ENCODE results near the gene CTIF. TPM values are rescaled to one million over a fixed set of nuclear protein-coding genes. Genes with fewer than 3 reads are reported as not detected.
A peak's percentile ranks its signal among the peaks of the same experiment; 100 is the strongest.

Gene CTIF
- total and polyA plus RNA-seq, 10 donors: 5.2 to 39.2 (median 18.5) TPM

DNA sequence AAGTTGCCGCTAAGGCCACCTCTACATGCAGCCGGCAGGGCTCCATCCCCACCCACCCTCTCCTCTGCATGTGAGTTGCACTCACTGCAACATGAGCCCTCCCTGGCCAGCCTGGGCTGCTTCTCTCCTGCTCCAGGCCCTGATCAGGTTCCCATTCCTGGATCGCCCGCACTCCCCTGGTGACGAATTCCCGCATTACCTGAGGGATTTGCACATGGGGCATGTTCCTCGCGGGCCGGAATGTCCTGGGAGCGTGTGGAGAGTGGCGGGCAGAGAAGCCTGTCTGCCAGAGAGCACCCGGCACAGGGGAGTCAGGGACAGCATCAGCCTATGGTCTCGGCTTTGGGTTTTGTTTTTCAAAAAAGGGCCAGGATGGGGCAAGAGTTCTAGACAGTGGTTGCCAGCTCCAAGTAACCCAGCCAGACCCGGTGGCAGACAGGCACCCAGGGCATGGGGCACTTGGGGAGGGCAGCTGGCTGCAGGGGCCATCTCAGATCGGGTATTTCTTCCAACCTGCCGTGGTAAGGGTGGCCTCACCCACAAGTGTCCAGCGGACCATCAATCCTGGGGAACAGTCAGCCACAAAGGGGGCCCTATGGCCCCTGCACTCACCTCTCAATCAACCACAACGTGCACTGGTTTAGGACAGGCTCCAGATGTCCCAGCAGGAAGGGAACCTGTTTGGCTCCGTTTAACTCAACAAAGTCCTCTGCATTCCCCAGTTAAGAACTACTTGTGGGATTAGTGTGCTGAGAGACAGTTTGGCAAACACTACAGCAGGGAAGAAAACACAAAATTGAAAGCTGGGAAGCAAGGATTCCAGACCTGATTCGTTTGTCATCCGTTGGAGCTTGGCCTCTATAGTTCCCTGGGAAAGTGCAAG, 224.2 kb downstream of the CTIF start:
- Histone ChIP-seq H3K4me3 (no peak overlapping the region), H3K9me3 (no peaks in the 10 kb centered on the region), H3K4me1 (peaks cover 0 to 6% (median 0%) of the 10 kb centered on the region in 6 donors), H3K36me3 (peaks cover 0 to 70% (median 8%) of the 10 kb centered on the region in 6 donors), H3K27ac (no peak overlapping the region), H3K27me3 (replicated peaks in 1 of 7) (no peaks in the 10 kb centered on the region)
- intact Hi-C loops (cut with DNase I; ENCODE audit: low total_unique reads): no loop called here
- DNase-seq: no peak
- TF ChIP-seq POLR2AphosphoS5 (IDR thresholded peaks at IDR 0.05): no peak
- no peak for TF ChIP-seq POLR2A (IDR thresholded peaks at IDR 0.05)
- TF ChIP-seq, protein P1, sequence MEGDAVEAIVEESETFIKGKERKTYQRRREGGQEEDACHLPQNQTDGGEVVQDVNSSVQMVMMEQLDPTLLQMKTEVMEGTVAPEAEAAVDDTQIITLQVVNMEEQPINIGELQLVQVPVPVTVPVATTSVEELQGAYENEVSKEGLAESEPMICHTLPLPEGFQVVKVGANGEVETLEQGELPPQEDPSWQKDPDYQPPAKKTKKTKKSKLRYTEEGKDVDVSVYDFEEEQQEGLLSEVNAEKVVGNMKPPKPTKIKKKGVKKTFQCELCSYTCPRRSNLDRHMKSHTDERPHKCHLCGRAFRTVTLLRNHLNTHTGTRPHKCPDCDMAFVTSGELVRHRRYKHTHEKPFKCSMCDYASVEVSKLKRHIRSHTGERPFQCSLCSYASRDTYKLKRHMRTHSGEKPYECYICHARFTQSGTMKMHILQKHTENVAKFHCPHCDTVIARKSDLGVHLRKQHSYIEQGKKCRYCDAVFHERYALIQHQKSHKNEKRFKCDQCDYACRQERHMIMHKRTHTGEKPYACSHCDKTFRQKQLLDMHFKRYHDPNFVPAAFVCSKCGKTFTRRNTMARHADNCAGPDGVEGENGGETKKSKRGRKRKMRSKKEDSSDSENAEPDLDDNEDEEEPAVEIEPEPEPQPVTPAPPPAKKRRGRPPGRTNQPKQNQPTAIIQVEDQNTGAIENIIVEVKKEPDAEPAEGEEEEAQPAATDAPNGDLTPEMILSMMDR (IDR thresholded peaks at IDR 0.05 in 8 of 11, conservative IDR thresholded peaks at IDR 0.05 in 3 of 11): no peak
- 89 to 95% (median 90%) methylated on average over 17 to 21 of the region's 21 CpGs for WGBS, 5 donors

DNA sequence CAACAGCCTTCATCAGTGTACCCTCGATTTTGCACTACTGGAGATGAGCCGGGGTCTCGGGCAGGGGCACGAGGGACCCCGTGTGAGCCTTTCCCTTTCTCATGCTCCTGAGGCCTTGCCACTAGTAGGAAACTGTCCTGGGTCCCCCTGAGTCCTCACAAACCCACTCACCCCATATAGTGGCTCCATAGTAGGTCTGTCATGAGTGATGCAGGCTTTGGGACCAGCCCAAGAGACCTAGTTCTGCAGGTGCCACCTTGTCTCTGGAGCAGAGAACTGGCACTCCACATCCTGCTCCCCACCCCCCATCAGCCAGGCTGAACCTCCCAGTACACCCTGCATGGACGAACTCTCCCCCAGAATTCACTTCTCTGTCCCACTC, 224.9 kb downstream of the CTIF start:
- Histone ChIP-seq H3K27ac (no peak overlapping the region), H3K36me3 (peaks cover 0 to 64% (median 8%) of the 10 kb centered on the region in 6 donors), H3K4me3 (no peak overlapping the region), H3K27me3 (replicated peaks in 1 of 7) (no peaks in the 10 kb centered on the region), H3K4me1 (peaks cover 0 to 6% (median 0%) of the 10 kb centered on the region in 6 donors), H3K9me3 (no peaks in the 10 kb centered on the region)
- 82 to 97% (median 87%) methylated on average over 6 of the region's 6 CpGs for WGBS, 5 donors
- DNase-seq: no peak
- intact Hi-C loops (cut with DNase I; ENCODE audit: low total_unique reads): no loop called here
- TF ChIP-seq POLR2A (IDR thresholded peaks at IDR 0.05) (no peak), POLR2AphosphoS5 (IDR thresholded peaks at IDR 0.05) (no peak)
- TF ChIP-seq, protein P1 (IDR thresholded peaks at IDR 0.05 in 8 of 11, conservative IDR thresholded peaks at IDR 0.05 in 3 of 11): no peak

DNA sequence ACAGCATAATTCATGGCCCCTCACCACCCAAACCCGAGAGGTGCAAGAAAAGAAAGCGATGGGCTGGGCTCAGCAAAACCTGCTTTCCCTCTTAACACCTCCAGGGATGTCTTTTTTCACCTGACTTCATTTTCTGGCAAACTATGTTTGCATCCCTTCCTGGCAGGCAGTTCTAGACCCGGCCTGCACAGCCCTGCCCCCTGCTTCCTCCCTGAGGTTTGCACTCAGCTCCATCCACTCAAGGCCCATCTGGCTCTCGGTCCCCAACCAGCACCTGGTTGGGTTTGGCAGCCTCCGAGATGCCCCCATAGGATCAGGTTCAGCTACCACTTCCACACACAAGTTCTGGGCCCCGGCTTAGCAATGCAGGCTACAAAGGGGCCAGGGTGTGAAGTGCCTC, 226.2 kb downstream of the CTIF start:
- Histone ChIP-seq H3K4me1 (peaks cover 0 to 6% (median 0%) of the 10 kb centered on the region in 6 donors), H3K27me3 (replicated peaks in 1 of 7) (no peaks in the 10 kb centered on the region), H3K27ac (no peak overlapping the region), H3K9me3 (no peaks in the 10 kb centered on the region), H3K4me3 (no peak overlapping the region), H3K36me3 (peaks cover 0 to 58% (median 8%) of the 10 kb centered on the region in 6 donors)
- intact Hi-C loops (cut with DNase I; ENCODE audit: low total_unique reads): no loop called here
- peak; percentile 54 for DNase-seq
- WGBS, 5 donors: 59 to 69% (median 63%) methylated on average over 6 of the region's 6 CpGs
- TF ChIP-seq POLR2AphosphoS5 (IDR thresholded peaks at IDR 0.05) (no peak), POLR2A (IDR thresholded peaks at IDR 0.05) (no peak)
- TF ChIP-seq, protein P1 (IDR thresholded peaks at IDR 0.05 in 8 of 11, conservative IDR thresholded peaks at IDR 0.05 in 3 of 11): no peak

DNA sequence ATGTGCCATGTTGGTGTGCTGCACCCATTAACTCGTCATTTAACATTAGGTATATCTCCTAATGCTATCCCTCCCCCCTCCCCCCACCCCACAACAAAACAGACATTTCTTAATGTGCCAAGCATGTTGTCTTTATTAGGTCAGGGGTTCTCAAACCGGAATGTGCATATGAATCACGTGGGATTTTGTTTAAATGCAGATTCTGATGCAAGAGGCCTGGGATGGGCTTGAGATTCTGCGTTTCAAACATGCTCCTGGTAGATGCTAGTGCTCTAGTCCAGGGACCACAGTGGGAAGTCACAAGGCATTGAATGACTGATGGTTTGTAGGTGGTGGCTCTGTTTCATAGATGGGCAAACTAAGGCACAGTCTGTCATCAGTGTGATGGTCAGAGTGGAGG, 227.2 kb downstream of the CTIF start:
- intact Hi-C loops (cut with DNase I; ENCODE audit: low total_unique reads): no loop called here
- peaks cover 0 to 64% (median 7%) of the 10 kb centered on the region in 6 donors for H3K36me3 ChIP-seq
- H3K9me3 ChIP-seq: no peaks in the 10 kb centered on the region
- H3K27ac ChIP-seq: no peak overlapping the region
- WGBS, 5 donors: 86 to 96% (median 89%) methylated on average over 3 to 4 of the region's 4 CpGs
- no peak for DNase-seq
- H3K27me3 ChIP-seq (replicated peaks in 1 of 7): no peaks in the 10 kb centered on the region
- TF ChIP-seq POLR2A (IDR thresholded peaks at IDR 0.05) (no peak), POLR2AphosphoS5 (IDR thresholded peaks at IDR 0.05) (no peak)
- TF ChIP-seq, protein P1 (IDR thresholded peaks at IDR 0.05 in 8 of 11, conservative IDR thresholded peaks at IDR 0.05 in 3 of 11): no peak
- H3K4me1 ChIP-seq: no peaks in the 10 kb centered on the region
- no peak overlapping the region for H3K4me3 ChIP-seq
